Body of pancreas (tissue), 4 donors: ENCODE results near the gene LHX3. TPM values are rescaled to one million over a fixed set of nuclear protein-coding genes. Genes with fewer than 3 reads are reported as not detected.
A peak's percentile ranks its signal among the peaks of the same experiment; 100 is the strongest.

Experiments used
- ATAC-seq: fragments of 150-250 bp; one replicate; pipeline ENCODE4 v1.9.1; 2016
- DNase-seq, 4 donors: peaks; one replicate each; pipeline ENCODE4 v3.0.0-alpha.2; 2019
- H3K27ac ChIP-seq, 4 donors: fragments of 200-600 bp; sonication (generic); 1 replicate in 3 of 4; 2 replicates in 1 of 4; pipeline versions ENCODE4 v1.5.1 to v1.6.1; 2016 to 2019; ENCODE audit warnings: mild to moderate bottlenecking in 1 of 4, mixed read lengths in 1 of 4, moderate library complexity in 1 of 4
- H3K27me3 ChIP-seq, 2 donors: fragments of 200-600 bp; sonication (generic); one replicate each; pipeline ENCODE4 v1.6.0; 2016; ENCODE audit warnings: mild to moderate bottlenecking in 1 of 2
- H3K36me3 ChIP-seq, 2 donors: fragments of 200-600 bp; sonication (generic); replicated peaks in 1 of 2; 2 replicates each; pipeline ENCODE4 v1.5.1; 2016; ENCODE audit warnings: low read depth in 2 of 2; ENCODE audit not compliant: insufficient read depth in 1 of 2
- H3K4me1 ChIP-seq: fragments of 200-600 bp; sonication (generic); one replicate; pipeline ENCODE4 v1.6.0; 2016
- H3K4me3 ChIP-seq, 2 donors: fragments of 200-600 bp; sonication (generic); 1 replicate in 1 of 2; 2 replicates in 1 of 2; pipeline ENCODE4 v1.5.1; 2016 to 2019
- H3K9me3 ChIP-seq, 3 donors: fragments of 200-600 bp; sonication (generic); 1 replicate in 2 of 3; 2 replicates in 1 of 3; pipeline ENCODE4 v1.5.1; 2016
- POLR2A ChIP-seq, 3 donors: fragments of 450-650 bp; IDR thresholded peaks; one replicate each; pipeline ENCODE4 v1.6.1; 2016; ENCODE audit warnings: antibody characterized with exemption in 3 of 3, mild to moderate bottlenecking in 2 of 3
- WGBS, 2 donors: methylation state at CpG; one replicate each; pipeline ENCODE4 v1.1.5; 2017; 5-methylcytosine and 5-hydroxymethylcytosine counted together
- intact Hi-C: fragments of 100-400 bp; cut with DNase I; formaldehyde crosslinking; loops from one replicate; pipeline ENCODE4 v1.15.1; 2023
- total RNA-seq, 2 donors: library from RNA; depleted of rRNA; stranded (reverse); fragments of >200 nt; gene quantifications; one replicate each; pipeline ENCODE4 v1.1.0, GENCODE V29; 2016
- TF ChIP-seq, protein P1 (sequence below), 7 experiments: fragments of 450-650 bp in 4 of 7; fragments of 200-600 bp in 3 of 7; sonication (generic) in 3 of 7; IDR thresholded peaks; one replicate each; pipeline ENCODE4 v1.5.1; 2016 to 2019; ENCODE audit warnings: antibody characterized with exemption in 7 of 7

The LHX3 gene
- total RNA-seq: not detected

DNA sequence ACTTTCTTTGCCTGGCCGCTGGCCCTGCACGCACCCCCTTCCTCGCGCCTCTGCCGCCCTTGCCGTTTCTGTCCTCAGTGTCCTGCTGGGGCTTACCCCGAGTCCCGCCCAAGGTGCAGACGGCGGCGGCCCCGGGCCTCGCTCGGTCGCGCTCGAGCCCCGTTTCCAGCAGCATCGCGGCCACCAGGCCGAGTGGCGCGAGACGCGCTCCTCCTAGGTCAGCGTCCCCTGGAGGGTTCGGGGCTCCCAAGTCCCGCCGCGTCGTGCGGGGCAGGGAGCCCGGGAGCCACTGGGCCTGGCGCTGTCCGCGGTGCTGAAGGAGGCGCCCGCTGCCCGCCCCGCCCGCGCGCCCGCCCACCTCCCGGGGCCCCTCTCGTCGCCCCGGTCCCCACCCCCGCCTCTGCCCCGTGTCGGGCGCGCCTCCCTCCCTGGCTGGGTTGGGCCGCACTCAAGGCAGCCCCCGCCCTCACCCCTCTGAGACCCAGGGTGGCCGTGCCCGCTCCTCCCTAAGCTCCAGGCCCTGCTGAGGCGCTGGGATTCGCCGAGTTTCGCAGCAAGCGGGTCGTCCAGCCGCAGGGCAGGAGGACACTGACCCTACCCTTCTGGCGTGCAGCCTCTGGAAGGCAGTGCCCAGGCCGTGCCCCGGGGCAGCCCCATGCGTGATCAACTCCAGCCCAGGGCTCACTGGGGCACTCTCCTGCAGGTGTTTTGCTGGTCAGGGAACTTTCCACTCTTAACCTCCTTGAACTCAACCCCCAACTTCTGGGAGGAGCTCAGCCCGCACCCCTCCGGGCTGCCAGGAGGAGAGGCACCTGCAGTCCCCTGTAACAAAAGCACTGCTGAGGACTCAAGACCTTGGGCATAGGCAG is at the start of gene LHX3:
LHX3 (minus strand) TSS at position 291 of the 869 bp plus-strand sequence; CDS start at position 175, 116 bp downstream.
- H3K9me3 ChIP-seq: no peaks in the 10 kb centered on the region
- TF ChIP-seq POLR2A (IDR thresholded peaks at IDR 0.05): no peak
- TF ChIP-seq, protein P1, sequence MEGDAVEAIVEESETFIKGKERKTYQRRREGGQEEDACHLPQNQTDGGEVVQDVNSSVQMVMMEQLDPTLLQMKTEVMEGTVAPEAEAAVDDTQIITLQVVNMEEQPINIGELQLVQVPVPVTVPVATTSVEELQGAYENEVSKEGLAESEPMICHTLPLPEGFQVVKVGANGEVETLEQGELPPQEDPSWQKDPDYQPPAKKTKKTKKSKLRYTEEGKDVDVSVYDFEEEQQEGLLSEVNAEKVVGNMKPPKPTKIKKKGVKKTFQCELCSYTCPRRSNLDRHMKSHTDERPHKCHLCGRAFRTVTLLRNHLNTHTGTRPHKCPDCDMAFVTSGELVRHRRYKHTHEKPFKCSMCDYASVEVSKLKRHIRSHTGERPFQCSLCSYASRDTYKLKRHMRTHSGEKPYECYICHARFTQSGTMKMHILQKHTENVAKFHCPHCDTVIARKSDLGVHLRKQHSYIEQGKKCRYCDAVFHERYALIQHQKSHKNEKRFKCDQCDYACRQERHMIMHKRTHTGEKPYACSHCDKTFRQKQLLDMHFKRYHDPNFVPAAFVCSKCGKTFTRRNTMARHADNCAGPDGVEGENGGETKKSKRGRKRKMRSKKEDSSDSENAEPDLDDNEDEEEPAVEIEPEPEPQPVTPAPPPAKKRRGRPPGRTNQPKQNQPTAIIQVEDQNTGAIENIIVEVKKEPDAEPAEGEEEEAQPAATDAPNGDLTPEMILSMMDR (IDR thresholded peaks at IDR 0.05): no peak
- H3K4me1 ChIP-seq: peaks cover 7% of the 10 kb centered on the region
- H3K27me3 ChIP-seq: peaks cover 0 to 28% of the 10 kb centered on the region in 2 donors
- WGBS, 2 donors: 13 to 16% methylated on average over 17 to 63 of the region's 70 CpGs
- H3K4me3 ChIP-seq: no peak within 1 kb of the TSS
- ATAC-seq (peak; percentile 51), DNase-seq (peak in 2 of 4 donors; percentile 26 to 30)
- H3K36me3 ChIP-seq: peaks cover 0 to 2% of the 10 kb centered on the region in 2 donors
- intact Hi-C loops: no loop called here
- no peak within 1 kb of the TSS for H3K27ac ChIP-seq

DNA sequence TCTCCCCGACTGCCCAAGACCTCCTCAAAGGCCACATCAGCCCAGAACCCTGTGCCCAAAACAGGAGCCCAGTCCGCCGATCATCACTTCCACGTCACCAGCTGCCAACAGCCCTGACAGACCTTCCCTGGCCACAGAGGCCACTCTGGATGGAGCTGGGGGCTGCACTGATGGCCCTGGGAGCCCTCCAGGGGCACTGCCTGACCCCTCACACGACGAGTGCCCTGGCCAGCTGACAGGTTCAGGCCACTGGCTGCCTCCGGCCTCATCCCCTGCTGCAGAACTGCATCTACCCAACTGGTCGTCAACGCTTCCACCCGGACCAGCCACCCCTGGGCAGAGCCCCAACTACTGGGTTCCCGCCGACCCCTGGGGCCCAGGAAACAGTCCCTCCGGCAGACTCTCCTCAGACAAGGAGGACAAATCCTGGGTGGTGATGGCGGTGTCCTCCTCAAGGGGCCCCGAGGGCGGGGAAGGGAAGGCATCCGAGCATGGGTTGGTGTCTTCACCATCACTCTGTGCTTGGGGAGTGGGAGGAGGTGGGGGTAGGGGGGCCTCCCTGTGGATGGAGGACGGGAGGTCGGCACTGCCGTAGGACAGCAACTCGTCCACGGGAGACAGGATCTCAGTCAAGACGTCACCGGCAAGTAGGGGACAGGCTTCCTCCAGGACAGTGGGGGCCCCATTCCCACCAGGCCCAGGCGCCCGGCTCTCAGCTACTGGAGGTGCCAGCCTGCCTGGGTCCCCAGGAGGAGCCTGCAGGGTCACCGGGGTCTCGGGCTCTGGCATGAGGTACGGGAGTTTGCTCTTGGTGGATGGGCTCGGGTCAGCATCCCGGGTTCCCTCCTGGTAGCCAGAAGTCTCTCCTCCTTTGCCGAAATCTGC is 48.6 kb upstream of the LHX3 start:
- no peak overlapping the region for H3K4me3 ChIP-seq
- WGBS, 2 donors: 89 to 92% methylated on average over 6 to 27 of the region's 32 CpGs
- no peak for TF ChIP-seq POLR2A (IDR thresholded peaks at IDR 0.05)
- TF ChIP-seq, protein P1 (IDR thresholded peaks at IDR 0.05): no peak
- H3K27me3 ChIP-seq: no peaks in the 10 kb centered on the region
- no peak overlapping the region for H3K27ac ChIP-seq
- no peaks in the 10 kb centered on the region for H3K36me3 ChIP-seq
- DNase-seq (no peak), ATAC-seq (no peak)
- H3K9me3 ChIP-seq: no peaks in the 10 kb centered on the region
- H3K4me1 ChIP-seq: peaks cover 49% of the 10 kb centered on the region
- intact Hi-C loops: no loop called here

DNA sequence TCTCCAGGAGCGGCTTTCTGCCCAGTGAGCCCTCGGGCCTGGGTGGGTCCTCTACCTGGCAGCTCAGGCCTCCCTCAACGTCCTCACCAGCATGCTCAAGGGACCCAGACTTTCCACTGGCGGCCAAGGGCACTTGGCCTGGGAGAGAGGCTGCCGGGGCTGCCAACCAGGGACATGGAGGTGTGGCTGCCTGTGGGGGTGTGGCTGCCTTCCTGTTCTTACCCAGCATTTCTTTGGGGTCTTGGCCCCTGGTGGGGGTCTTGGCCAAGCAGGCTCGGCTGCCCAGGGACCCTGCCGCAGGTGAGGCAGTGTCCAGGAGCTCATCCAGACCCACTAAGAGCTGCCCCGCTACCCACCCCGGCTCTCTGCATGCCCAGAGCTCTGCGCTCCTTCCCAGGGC is 47.9 kb upstream of the LHX3 start:
- DNase-seq (no peak), ATAC-seq (no peak)
- TF ChIP-seq, protein P1 (IDR thresholded peaks at IDR 0.05): no peak
- no peak for TF ChIP-seq POLR2A (IDR thresholded peaks at IDR 0.05)
- intact Hi-C loops: no loop called here
- H3K4me1 ChIP-seq: peaks cover 55% of the 10 kb centered on the region
- no peaks in the 10 kb centered on the region for H3K9me3 ChIP-seq
- WGBS, 2 donors: 81 to 100% methylated on average over 5 to 10 of the region's 10 CpGs
- no peak overlapping the region for H3K4me3 ChIP-seq
- H3K36me3 ChIP-seq: no peaks in the 10 kb centered on the region
- no peaks in the 10 kb centered on the region for H3K27me3 ChIP-seq
- no peak overlapping the region for H3K27ac ChIP-seq

DNA sequence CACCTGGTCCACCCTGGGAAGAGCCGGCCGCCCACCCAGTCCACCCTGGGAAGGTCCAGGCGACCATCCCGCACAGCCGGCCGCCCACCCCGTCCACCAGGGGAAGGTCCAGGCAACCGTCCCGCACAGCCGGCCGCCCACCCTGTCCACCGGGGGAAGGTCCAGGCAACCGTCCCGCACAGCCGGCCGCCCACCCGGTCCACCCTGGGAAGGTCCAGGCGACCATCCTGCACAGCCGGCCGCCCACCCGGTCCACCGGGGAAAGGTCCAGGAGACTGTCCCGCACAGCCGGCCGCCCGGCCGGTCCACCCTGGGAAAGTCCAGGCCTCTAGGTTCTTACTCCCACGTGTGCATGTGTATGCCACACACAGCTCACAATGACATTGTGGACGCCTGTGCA is 47.4 kb upstream of the LHX3 start:
- no peaks in the 10 kb centered on the region for H3K27me3 ChIP-seq
- H3K27ac ChIP-seq: no peak overlapping the region
- TF ChIP-seq, protein P1 (IDR thresholded peaks at IDR 0.05): no peak
- TF ChIP-seq POLR2A (IDR thresholded peaks at IDR 0.05): no peak
- H3K9me3 ChIP-seq: no peaks in the 10 kb centered on the region
- ATAC-seq (no peak), DNase-seq (no peak)
- WGBS, 2 donors: 91 to 93% methylated on average over 17 to 28 of the region's 29 CpGs
- intact Hi-C loops: no loop called here
- no peak overlapping the region for H3K4me3 ChIP-seq
- no peaks in the 10 kb centered on the region for H3K36me3 ChIP-seq
- peaks cover 60% of the 10 kb centered on the region for H3K4me1 ChIP-seq
